Body of pancreas (tissue), 4 donors: ENCODE results near the gene IL5RA. TPM values are rescaled to one million over a fixed set of nuclear protein-coding genes. Genes with fewer than 3 reads are reported as not detected.

ENCODE experiments used
- ATAC-seq: fragments of 150-250 bp; one replicate; pipeline ENCODE4 v1.9.1; 2016
- DNase-seq, 4 donors: peaks; one replicate each; pipeline ENCODE4 v3.0.0-alpha.2; 2019
- H3K27ac ChIP-seq, 4 donors: fragments of 200-600 bp; sonication (generic); 1 replicate in 3 of 4; 2 replicates in 1 of 4; pipeline versions ENCODE4 v1.5.1 to v1.6.1; 2016 to 2019; ENCODE audit warnings: mild to moderate bottlenecking in 1 of 4, mixed read lengths in 1 of 4, moderate library complexity in 1 of 4
- H3K27me3 ChIP-seq, 2 donors: fragments of 200-600 bp; sonication (generic); one replicate each; pipeline ENCODE4 v1.6.0; 2016; ENCODE audit warnings: mild to moderate bottlenecking in 1 of 2
- H3K36me3 ChIP-seq, 2 donors: fragments of 200-600 bp; sonication (generic); replicated peaks in 1 of 2; 2 replicates each; pipeline ENCODE4 v1.5.1; 2016; ENCODE audit warnings: low read depth in 2 of 2; ENCODE audit not compliant: insufficient read depth in 1 of 2
- H3K4me1 ChIP-seq: fragments of 200-600 bp; sonication (generic); one replicate; pipeline ENCODE4 v1.6.0; 2016
- H3K4me3 ChIP-seq, 2 donors: fragments of 200-600 bp; sonication (generic); 1 replicate in 1 of 2; 2 replicates in 1 of 2; pipeline ENCODE4 v1.5.1; 2016 to 2019
- H3K9me3 ChIP-seq, 3 donors: fragments of 200-600 bp; sonication (generic); 1 replicate in 2 of 3; 2 replicates in 1 of 3; pipeline ENCODE4 v1.5.1; 2016
- CTCF ChIP-seq, 7 experiments: fragments of 450-650 bp in 4 of 7; fragments of 200-600 bp in 3 of 7; sonication (generic) in 3 of 7; IDR thresholded peaks; one replicate each; pipeline ENCODE4 v1.5.1; 2016 to 2019; ENCODE audit warnings: antibody characterized with exemption in 7 of 7
- POLR2A ChIP-seq, 3 donors: fragments of 450-650 bp; IDR thresholded peaks; one replicate each; pipeline ENCODE4 v1.6.1; 2016; ENCODE audit warnings: antibody characterized with exemption in 3 of 3, mild to moderate bottlenecking in 2 of 3
- WGBS, 2 donors: methylation state at CpG; one replicate each; pipeline ENCODE4 v1.1.5; 2017; 5-methylcytosine and 5-hydroxymethylcytosine counted together
- intact Hi-C: fragments of 100-400 bp; cut with DNase I; formaldehyde crosslinking; loops from one replicate; pipeline ENCODE4 v1.15.1; 2023
- total RNA-seq, 2 donors: library from RNA; depleted of rRNA; stranded (reverse); fragments of >200 nt; gene quantifications; one replicate each; pipeline ENCODE4 v1.1.0, GENCODE V29; 2016

IL5RA gene
- total RNA-seq = not detected

- intact Hi-C loops = no loop called here
Observed at GRCh38 chr3:3110299-3110630, at the start of gene IL5RA. Gene IL5RA (minus strand): TSS chr3:3110374. CDS start chr3:3104984, 5,390 bp downstream.

GRCh38 chr3:3157484-3157883 lies 47.3 kb upstream of the IL5RA start:
- H3K36me3 ChIP-seq = peaks cover 0 to 15% of the 10 kb centered on the region in 2 donors

More at GRCh38 chr3:3110299-3110630, at the start of gene IL5RA:
- Histone ChIP-seq H3K27me3 (no peaks in the 10 kb centered on the region), H3K36me3 (no peaks in the 10 kb centered on the region), H3K27ac (no peak within 1 kb of the TSS), H3K4me3 (no peak within 1 kb of the TSS), H3K9me3 (no peaks in the 10 kb centered on the region), H3K4me1 (no peaks in the 10 kb centered on the region)
- TF ChIP-seq POLR2A (IDR thresholded peaks at IDR 0.05) (no peak), CTCF (IDR thresholded peaks at IDR 0.05) (no peak)
- 21 to 28% methylated on average over 4 of the region's 4 CpGs for WGBS, 2 donors
- no peak for DNase-seq
- ATAC-seq = peak; percentile 59

GRCh38 chr3:3154879-3155610 lies 44.9 kb upstream of the IL5RA start:
- intact Hi-C loops = no loop called here
- ATAC-seq = no peak
- no peak for DNase-seq
- no peak for TF ChIP-seq CTCF (IDR thresholded peaks at IDR 0.05)
- no peak for TF ChIP-seq POLR2A (IDR thresholded peaks at IDR 0.05)
- Histone ChIP-seq H3K4me1 (no peaks in the 10 kb centered on the region), H3K4me3 (no peak overlapping the region), H3K9me3 (no peaks in the 10 kb centered on the region), H3K27me3 (no peaks in the 10 kb centered on the region), H3K27ac (no peak overlapping the region), H3K36me3 (peaks cover 0 to 19% of the 10 kb centered on the region in 2 donors)
- 89 to 93% methylated on average over 5 of the region's 5 CpGs for WGBS, 2 donors

More at GRCh38 chr3:3157484-3157883, 47.3 kb upstream of the IL5RA start:
- ATAC-seq (no peak), DNase-seq (no peak)
- TF ChIP-seq CTCF (IDR thresholded peaks at IDR 0.05) = no peak
- TF ChIP-seq POLR2A (IDR thresholded peaks at IDR 0.05) = no peak
- no peaks in the 10 kb centered on the region for H3K27me3 ChIP-seq
- H3K27ac ChIP-seq = no peak overlapping the region
- H3K4me3 ChIP-seq = no peak overlapping the region
- WGBS, 2 donors = 90 to 91% methylated on average over 8 of the region's 8 CpGs
- H3K9me3 ChIP-seq = no peaks in the 10 kb centered on the region
- intact Hi-C loops = no loop called here
- no peaks in the 10 kb centered on the region for H3K4me1 ChIP-seq

- intact Hi-C loops = no loop called here
- Histone ChIP-seq H3K9me3 (no peaks in the 10 kb centered on the region), H3K4me3 (no peak overlapping the region), H3K27ac (no peak overlapping the region), H3K36me3 (peaks cover 0 to 34% of the 10 kb centered on the region in 2 donors), H3K4me1 (no peaks in the 10 kb centered on the region), H3K27me3 (no peaks in the 10 kb centered on the region)
- WGBS, 2 donors = 29 to 35% methylated on average over 1 of the region's 1 CpG
- ATAC-seq = no peak
- TF ChIP-seq POLR2A (IDR thresholded peaks at IDR 0.05) = no peak
- TF ChIP-seq CTCF (IDR thresholded peaks at IDR 0.05) = no peak
- no peak for DNase-seq
Observed at GRCh38 chr3:3151513-3151912, 41.3 kb upstream of the IL5RA start.

GRCh38 chr3:3149560-3149959 lies 39.4 kb upstream of the IL5RA start:
- Histone ChIP-seq H3K4me3 (no peak overlapping the region), H3K9me3 (no peaks in the 10 kb centered on the region), H3K27ac (no peak overlapping the region), H3K4me1 (no peaks in the 10 kb centered on the region), H3K36me3 (peaks cover 0 to 41% of the 10 kb centered on the region in 2 donors), H3K27me3 (no peaks in the 10 kb centered on the region)
- ATAC-seq = no peak
- intact Hi-C loops = no loop called here
- TF ChIP-seq CTCF (IDR thresholded peaks at IDR 0.05) (no peak), POLR2A (IDR thresholded peaks at IDR 0.05) (no peak)
- no peak for DNase-seq
- WGBS, 2 donors = 28 to 53% methylated on average over 1 of the region's 1 CpG
